ENCODE results near the gene HSH2D.

Gene HSH2D

GRCh38 chr19:16199275-16199932, 55.9 kb downstream of the HSH2D start:
- no peak for TF ChIP-seq SPI1 (IDR thresholded peaks at IDR 0.05; ENCODE audit: borderline replicate concordance, low read depth)
- TF ChIP-seq CTCF (IDR thresholded peaks at IDR 0.05; ENCODE audit: insufficient read depth, low read length) = no peak
- no peak for TF ChIP-seq REST (IDR thresholded peaks at IDR 0.05; ENCODE audit: insufficient replicate concordance, low read depth)
- no peak for TF ChIP-seq POLR2AphosphoS5 (IDR thresholded peaks at IDR 0.05; ENCODE audit: low read depth)
- TF ChIP-seq GABPA (IDR thresholded peaks at IDR 0.05; ENCODE audit: low read depth) = no peak
- H3K27ac ChIP-seq (replicated peaks) = peak overlapping the region; percentile 56
- no peaks in the 10 kb centered on the region for H3K27me3 ChIP-seq (ENCODE audit: insufficient read depth, poor library complexity, severe bottlenecking)
- no peak for DNase-seq (ENCODE audit: low read depth in 1 of 2, low spot score in 1 of 2)
- no peak overlapping the region for H3K4me3 ChIP-seq (replicated peaks; ENCODE audit: insufficient read depth, low read length)

- peak overlapping the region; percentile 56 for H3K27ac ChIP-seq (replicated peaks)
- H3K4me3 ChIP-seq (replicated peaks; ENCODE audit: insufficient read depth, low read length) = no peak overlapping the region
- H3K27me3 ChIP-seq (ENCODE audit: insufficient read depth, poor library complexity, severe bottlenecking) = no peaks in the 10 kb centered on the region
- peak; percentile 71 to 85 for DNase-seq (ENCODE audit: low read depth in 1 of 2, low spot score in 1 of 2)
- TF ChIP-seq CTCF (IDR thresholded peaks at IDR 0.05; ENCODE audit: insufficient read depth, low read length) (no peak), GABPA (IDR thresholded peaks at IDR 0.05; ENCODE audit: low read depth) (no peak), REST (IDR thresholded peaks at IDR 0.05; ENCODE audit: insufficient replicate concordance, low read depth) (no peak), POLR2AphosphoS5 (IDR thresholded peaks at IDR 0.05; ENCODE audit: low read depth) (no peak), SPI1 (IDR thresholded peaks at IDR 0.05; ENCODE audit: borderline replicate concordance, low read depth) (no peak)
Measured at GRCh38 chr19:16200038-16201010, 56.8 kb downstream of the HSH2D start.

GRCh38 chr19:16201011-16201391, 57.5 kb downstream of the HSH2D start:
- Histone ChIP-seq H3K4me3 (replicated peaks; ENCODE audit: insufficient read depth, low read length) (no peak overlapping the region), H3K27me3 (ENCODE audit: insufficient read depth, poor library complexity, severe bottlenecking) (no peaks in the 10 kb centered on the region), H3K27ac (replicated peaks) (peak overlapping the region; percentile 56)
- TF ChIP-seq REST (IDR thresholded peaks at IDR 0.05; ENCODE audit: insufficient replicate concordance, low read depth) (no peak), POLR2AphosphoS5 (IDR thresholded peaks at IDR 0.05; ENCODE audit: low read depth) (no peak), SPI1 (IDR thresholded peaks at IDR 0.05; ENCODE audit: borderline replicate concordance, low read depth) (no peak), CTCF (IDR thresholded peaks at IDR 0.05; ENCODE audit: insufficient read depth, low read length) (no peak), GABPA (IDR thresholded peaks at IDR 0.05; ENCODE audit: low read depth) (no peak)
- no peak for DNase-seq (ENCODE audit: low read depth in 1 of 2, low spot score in 1 of 2)
